ENCODE results near the gene LMO7. TPM values are rescaled to one million over a fixed set of nuclear protein-coding genes. Genes with fewer than 3 reads are reported as not detected.

Gene LMO7
- total RNA-seq, 1 donor from 2014 or later, result 73.3 TPM

GRCh38 chr13:75829830-75830229 lies 193.7 kb downstream of the LMO7 start:
- Mint-ChIP-seq H3K4me1 (ENCODE audit: unreplicated experiment) (no peaks in the 10 kb centered on the region), H3K4me3 (no peak overlapping the region), H3K36me3 (peaks cover 13% of the 10 kb centered on the region), H3K27ac (no peak overlapping the region), H3K27me3 (no peaks in the 10 kb centered on the region), H3K9me3 (no peaks in the 10 kb centered on the region)
- DNase-seq (ENCODE audit: extremely low spot score, unreplicated experiment), result no peak
- no peak for TF ChIP-seq CTCF (conservative IDR thresholded peaks at IDR 0.05)

GRCh38 chr13:75830842-75831241 lies 194.7 kb downstream of the LMO7 start:
- Mint-ChIP-seq H3K27me3 (no peaks in the 10 kb centered on the region), H3K4me1 (ENCODE audit: unreplicated experiment) (no peaks in the 10 kb centered on the region), H3K36me3 (peaks cover 13% of the 10 kb centered on the region), H3K4me3 (no peak overlapping the region), H3K9me3 (no peaks in the 10 kb centered on the region), H3K27ac (no peak overlapping the region)
- DNase-seq (ENCODE audit: extremely low spot score, unreplicated experiment), result no peak
- no peak for TF ChIP-seq CTCF (conservative IDR thresholded peaks at IDR 0.05)

- no peak for DNase-seq (ENCODE audit: extremely low spot score, unreplicated experiment)
- no peak overlapping the region for H3K27ac Mint-ChIP-seq
- H3K4me1 Mint-ChIP-seq (ENCODE audit: unreplicated experiment), result no peaks in the 10 kb centered on the region
- TF ChIP-seq CTCF (conservative IDR thresholded peaks at IDR 0.05), result no peak
- no peaks in the 10 kb centered on the region for H3K27me3 Mint-ChIP-seq
- H3K9me3 Mint-ChIP-seq, result no peaks in the 10 kb centered on the region
- H3K36me3 Mint-ChIP-seq, result peaks cover 13% of the 10 kb centered on the region
- H3K4me3 Mint-ChIP-seq, result no peak overlapping the region
Measured at GRCh38 chr13:75831389-75831788, 195.3 kb downstream of the LMO7 start.

GRCh38 chr13:75832812-75833211 lies 196.7 kb downstream of the LMO7 start:
- Mint-ChIP-seq H3K27me3 (no peaks in the 10 kb centered on the region), H3K9me3 (no peaks in the 10 kb centered on the region), H3K4me1 (ENCODE audit: unreplicated experiment) (no peaks in the 10 kb centered on the region), H3K27ac (no peak overlapping the region), H3K4me3 (no peak overlapping the region), H3K36me3 (peaks cover 19% of the 10 kb centered on the region)
- no peak for DNase-seq (ENCODE audit: extremely low spot score, unreplicated experiment)
- no peak for TF ChIP-seq CTCF (conservative IDR thresholded peaks at IDR 0.05)

GRCh38 chr13:75836441-75836840 lies 200.3 kb downstream of the LMO7 start:
- Mint-ChIP-seq H3K27me3 (no peaks in the 10 kb centered on the region), H3K36me3 (peaks cover 23% of the 10 kb centered on the region), H3K4me3 (no peak overlapping the region), H3K4me1 (ENCODE audit: unreplicated experiment) (no peaks in the 10 kb centered on the region), H3K27ac (no peak overlapping the region), H3K9me3 (no peaks in the 10 kb centered on the region)
- DNase-seq (ENCODE audit: extremely low spot score, unreplicated experiment), result no peak
- no peak for TF ChIP-seq CTCF (conservative IDR thresholded peaks at IDR 0.05)
